ENCODE results near the gene GAPVD1.
"Not testable (repeated sequence)": the region's sequence is repeated elsewhere in the genome, so short reads cannot be mapped to it uniquely, and the experiment has no call there.

GAPVD1 gene, protein sequence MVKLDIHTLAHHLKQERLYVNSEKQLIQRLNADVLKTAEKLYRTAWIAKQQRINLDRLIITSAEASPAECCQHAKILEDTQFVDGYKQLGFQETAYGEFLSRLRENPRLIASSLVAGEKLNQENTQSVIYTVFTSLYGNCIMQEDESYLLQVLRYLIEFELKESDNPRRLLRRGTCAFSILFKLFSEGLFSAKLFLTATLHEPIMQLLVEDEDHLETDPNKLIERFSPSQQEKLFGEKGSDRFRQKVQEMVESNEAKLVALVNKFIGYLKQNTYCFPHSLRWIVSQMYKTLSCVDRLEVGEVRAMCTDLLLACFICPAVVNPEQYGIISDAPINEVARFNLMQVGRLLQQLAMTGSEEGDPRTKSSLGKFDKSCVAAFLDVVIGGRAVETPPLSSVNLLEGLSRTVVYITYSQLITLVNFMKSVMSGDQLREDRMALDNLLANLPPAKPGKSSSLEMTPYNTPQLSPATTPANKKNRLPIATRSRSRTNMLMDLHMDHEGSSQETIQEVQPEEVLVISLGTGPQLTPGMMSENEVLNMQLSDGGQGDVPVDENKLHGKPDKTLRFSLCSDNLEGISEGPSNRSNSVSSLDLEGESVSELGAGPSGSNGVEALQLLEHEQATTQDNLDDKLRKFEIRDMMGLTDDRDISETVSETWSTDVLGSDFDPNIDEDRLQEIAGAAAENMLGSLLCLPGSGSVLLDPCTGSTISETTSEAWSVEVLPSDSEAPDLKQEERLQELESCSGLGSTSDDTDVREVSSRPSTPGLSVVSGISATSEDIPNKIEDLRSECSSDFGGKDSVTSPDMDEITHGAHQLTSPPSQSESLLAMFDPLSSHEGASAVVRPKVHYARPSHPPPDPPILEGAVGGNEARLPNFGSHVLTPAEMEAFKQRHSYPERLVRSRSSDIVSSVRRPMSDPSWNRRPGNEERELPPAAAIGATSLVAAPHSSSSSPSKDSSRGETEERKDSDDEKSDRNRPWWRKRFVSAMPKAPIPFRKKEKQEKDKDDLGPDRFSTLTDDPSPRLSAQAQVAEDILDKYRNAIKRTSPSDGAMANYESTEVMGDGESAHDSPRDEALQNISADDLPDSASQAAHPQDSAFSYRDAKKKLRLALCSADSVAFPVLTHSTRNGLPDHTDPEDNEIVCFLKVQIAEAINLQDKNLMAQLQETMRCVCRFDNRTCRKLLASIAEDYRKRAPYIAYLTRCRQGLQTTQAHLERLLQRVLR (N-terminal part only)

DNA sequence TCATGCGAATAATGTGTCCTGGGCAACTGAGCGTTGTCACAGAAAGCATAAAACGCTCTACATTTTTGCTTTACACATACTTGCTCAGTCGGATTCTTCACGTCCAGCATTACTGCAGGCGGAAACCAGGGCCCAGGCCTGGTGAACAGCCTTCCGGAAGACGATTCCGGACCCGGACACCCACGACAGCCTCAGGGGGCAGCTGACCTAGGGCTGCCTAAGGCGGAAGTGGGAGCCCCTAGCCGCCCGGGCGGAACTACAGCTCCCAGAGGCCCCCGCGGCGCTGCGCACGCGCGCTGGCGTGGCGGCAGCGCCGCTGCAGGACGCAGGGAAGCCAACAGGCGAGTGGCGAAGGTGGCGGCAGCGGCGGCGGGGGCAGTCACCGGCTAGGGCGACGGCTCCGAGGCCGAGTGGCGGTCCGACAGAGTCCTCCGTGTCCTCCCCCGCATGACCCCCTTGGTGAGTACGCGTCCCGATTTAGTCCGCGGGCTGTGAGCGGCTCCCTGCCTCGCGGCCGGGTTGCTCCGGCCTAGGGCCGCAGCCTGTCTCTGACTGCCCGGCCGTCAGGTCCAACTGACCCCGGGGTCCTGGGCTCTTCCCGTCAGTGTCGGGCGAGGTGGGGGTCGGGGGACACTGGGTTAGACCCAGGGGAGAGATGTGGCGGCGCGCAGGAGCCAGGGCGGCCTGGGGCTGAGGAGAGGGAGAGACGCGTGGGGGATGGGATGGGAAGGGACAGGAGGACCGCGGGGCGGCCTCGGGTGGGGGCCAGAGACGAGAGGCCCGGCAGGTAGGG lies at the start of gene GAPVD1:
GAPVD1 (plus strand) TSS at position 326 of the 793 bp plus-strand sequence. CDS start 37,096 bp downstream, outside the sequence.
- FAIRE-seq: no peak

DNA sequence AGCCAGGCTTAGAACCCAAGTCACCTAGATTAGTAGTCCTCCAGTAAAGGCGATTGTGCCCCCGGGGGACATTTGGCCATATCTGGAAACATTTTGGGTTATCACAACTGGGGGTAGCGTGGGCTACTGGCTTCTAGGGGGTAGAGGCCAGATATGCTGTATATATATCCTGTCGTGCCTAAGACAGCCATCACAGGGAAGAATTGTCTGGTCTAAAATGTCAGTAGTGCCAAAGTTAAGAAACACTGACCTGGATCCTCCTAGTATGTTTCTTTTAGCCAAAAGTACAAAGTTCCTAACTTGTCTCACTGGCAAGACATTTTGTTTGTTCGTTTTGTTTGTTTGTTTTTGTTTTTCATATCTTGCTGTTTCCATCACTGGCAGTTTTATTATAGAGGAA lies 47.4 kb upstream of the GAPVD1 start:
- FAIRE-seq: no peak

DNA sequence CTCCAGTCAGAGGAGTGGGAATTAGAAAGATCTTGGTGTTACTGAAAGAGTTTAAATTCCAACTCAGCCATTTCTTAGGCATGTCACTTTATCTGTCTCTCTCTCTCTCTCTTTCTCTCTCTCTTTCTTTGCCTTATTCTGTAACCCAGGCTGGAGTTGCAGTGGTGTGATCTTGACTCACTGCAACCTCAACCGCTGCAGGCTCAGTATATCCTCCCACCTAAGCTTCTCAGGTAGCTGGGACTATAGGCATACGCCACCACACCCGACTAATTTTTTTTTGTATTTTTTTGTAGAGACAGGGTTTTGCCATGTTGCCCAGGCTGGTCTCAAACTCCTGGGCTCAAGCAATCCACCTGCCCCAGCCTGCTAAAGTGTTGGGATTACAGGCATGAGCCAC lies 43.0 kb upstream of the GAPVD1 start:
- FAIRE-seq: no peak

DNA sequence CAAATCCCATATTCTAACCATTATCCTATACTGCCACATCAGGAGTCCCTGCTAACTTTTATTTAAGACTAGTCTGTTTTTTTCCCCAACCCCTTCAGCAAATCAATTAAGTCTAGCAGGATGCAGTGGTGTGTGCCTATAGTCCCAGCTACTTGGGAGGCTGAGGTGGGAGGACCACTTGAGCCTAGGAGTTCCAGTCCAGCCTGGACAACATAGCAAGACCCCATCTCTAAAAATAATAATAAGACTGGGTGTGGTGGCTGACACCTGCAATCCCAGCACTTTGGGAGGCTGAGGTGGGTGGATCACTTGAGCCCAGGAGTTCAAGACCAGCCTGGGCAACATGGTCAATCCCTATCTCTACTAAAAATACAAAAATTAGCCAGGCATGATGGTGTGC lies 36.8 kb upstream of the GAPVD1 start:
- FAIRE-seq: not testable (repeated sequence)

DNA sequence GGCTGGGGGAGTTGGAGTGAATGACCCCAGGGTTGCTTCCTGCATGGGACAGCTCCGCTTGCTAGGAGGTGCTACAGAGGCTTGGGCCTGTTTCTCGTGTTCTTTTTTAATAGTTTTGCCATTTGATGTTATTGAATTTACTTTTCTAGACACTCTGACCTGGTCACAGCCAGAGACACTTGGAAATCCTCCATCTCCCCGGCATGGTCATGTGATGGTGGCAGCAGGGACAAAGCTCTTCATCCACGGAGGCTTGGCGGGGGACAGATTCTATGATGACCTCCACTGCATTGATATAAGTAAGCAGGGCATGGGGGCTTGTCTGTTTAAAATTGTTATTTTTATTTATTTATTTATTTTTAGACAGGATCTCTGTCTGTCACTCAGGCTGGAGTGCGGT lies 33.9 kb upstream of the GAPVD1 start:
- FAIRE-seq: no peak

DNA sequence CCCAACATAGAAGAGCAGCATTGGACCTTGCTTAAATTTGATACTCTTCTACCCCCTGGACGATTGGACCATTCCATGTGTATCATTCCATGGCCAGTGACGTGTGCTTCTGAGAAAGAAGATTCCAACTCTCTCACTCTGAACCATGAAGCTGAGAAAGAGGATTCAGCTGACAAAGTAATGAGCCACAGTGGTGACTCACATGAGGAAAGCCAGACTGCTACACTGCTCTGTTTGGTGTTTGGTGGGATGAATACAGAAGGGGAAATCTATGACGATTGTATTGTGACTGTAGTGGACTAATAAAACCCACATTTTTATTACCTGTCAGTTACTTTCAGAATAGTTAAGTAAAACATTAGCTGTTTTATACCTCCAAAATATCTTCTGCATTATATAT lies 27.9 kb upstream of the GAPVD1 start:
- no peak for FAIRE-seq

DNA sequence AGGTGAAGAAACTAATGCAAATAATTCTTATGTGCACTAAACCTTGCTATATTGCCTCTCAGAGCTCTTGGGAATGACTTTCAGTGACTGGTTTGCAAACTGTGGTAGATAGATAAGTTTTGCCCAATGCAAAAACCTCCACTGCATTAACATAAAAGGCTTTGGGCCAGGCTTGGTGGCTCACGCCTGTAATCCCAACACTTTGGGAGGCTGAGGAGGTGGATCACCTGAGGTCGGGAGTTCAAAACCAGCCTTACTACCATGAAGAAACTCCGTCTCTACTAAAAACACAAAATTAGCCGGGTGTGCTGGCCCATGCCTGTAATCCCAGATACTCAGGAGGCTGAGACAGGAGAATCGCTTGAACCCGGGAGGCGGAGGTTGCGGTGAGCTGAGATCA lies 27.5 kb upstream of the GAPVD1 start:
- not testable (repeated sequence) for FAIRE-seq

DNA sequence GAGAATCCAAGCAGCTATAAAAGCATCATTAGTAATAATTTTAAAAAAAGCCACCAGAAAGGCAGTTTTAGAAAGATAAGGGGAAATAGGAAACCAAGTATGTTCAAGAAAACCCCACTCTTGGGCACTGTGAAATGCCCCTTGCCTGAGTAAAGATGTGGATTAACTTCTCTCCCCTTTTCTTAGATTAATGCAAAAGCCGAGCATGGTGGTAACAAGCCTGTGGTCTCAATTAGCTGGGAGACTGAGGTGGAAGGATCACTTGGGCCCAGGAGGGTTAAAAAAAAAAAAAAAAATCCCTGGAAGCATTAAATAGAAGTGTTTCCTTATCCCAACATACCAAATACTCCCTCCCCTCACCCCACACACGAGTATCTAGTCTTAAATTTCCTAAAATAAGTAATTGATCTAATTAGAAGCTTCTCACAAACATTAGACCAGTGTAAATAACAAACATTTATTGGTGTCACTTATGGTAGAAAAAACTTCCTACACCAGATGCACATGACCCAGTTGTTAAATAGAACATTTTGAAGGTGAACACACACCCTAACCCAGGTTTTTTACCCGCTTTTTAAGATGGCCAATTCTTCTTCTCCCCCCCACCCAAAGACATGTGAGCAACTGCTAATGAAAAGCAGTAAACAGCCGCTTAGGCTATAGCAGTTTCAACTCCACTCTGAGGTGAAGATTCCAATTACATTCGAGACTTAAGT lies 25.7 kb upstream of the GAPVD1 start:
- FAIRE-seq: no peak

DNA sequence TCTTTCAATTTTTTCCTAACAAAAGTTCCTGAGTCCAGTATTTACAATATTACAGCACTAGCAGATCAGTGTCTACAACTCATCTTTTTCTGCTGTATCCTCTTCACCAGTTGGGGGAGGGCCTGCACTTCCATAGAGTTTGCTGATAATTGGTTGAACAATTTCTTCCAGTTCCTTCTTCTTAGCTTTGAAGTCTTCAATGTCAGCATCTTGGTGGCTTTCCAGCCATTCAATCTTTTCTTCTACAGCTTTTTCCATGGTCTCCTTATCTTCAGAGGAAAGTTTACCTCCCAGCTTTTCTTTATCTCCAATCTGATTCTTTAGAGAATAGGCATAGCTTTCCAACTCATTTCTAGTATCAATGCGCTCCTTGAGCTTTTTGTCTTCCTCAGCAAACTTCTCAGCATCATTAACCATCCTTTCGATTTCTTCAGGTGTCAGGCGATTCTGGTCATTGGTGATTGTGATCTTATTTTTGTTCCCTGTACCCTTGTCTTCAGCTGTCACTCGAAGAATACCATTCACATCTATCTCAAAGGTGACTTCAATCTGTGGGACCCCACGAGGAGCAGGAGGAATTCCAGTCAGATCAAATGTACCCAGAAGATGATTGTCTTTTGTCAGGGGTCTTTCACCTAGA lies 25.0 kb upstream of the GAPVD1 start:
- not testable (repeated sequence) for FAIRE-seq

DNA sequence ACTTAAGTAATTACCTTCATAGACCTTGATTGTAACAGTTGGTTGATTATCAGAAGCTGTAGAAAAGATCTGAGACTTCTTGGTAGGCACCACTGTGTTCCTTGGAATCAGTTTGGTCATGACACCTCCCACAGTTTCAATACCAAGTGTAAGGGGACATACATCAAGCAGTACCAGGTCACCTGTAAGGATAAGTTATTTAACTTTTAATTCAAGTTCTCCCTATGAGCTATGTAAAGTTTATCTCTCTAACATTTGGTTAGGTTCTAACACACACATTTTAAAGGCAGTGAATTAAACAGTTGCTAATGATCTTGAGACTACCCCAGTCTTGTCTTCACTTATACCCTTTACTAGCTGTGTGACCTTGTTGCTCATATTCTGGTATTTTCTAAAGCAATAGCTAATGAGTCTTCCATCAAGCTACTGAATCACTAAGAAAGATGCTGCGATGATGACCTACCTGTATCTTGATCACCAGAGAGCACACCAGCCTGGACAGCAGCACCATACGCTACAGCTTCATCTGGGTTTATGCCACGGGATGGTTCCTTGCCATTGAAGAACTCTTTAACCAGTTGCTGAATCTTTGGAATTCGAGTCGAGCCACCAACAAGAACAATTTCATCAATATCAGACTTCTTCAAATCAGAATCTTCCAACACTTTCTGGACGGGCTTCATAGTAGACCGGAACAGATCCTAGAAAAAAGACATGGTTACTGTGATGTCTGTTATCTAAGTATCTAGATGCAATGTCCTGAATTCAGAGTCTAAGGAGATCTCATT lies 23.3 kb upstream of the GAPVD1 start:
- no peak for FAIRE-seq

DNA sequence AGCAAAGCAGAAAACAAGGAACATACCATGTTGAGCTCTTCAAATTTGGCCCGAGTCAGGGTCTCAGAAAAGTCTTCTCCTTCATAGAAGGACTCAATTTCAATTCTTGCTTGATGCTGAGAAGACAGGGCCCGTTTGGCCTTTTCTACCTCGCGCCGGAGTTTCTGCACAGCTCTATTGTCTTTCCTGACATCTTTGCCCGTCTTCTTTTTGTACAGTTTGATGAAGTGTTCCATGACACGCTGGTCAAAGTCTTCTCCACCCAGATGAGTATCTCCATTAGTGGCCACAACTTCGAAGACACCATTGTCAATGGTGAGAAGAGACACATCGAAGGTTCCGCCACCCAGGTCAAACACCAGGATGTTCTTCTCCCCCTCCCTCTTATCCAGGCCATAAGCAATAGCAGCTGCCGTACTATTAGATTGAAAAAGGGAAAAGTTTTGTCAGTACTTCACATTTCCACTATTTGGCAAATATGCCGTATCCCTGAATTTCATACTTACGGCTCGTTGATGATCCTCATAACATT lies 22.6 kb upstream of the GAPVD1 start:
- no peak for FAIRE-seq

DNA sequence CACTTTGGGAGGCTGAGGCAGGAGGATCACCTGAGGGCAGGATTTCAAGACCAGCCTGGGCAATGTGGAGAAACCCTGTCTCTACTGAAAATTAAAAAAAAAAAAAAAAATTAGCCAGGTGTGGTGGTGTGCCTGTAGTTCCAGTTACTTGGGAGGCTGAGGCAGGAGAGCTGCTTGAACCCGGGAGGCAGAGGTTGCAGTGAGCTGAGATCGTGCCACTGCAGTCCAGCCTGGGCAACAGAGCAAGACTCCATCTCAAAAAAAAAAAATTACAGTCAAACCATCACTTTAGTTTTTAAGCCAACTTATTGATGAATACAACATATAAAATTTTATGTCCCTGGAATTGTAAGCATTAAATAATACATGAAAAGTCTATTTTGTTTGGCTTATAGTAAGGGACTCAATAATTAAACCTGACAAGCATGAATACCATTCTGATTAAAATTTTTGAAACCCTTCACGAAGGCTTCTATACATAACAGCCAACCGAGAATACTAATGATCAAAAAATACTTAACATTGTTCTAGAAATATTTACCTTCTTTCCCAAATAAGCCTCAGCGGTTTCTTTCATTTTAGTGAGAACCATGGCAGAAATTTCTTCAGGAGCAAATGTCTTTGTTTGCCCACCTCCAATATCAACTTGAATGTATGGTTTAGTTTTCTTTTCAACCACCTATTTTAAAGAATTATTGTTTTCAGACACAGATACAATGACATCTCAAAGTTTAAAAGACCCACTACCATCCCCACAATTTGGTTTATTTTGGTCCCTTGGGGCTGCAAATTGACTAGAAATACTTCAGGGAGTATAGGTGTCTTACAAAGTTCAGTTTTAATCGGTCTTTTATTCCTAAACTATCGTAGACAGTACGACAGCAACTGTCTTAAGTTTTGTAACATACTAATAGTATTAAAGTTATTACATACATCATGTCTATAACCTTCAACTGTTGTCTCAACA lies 21.7 kb upstream of the GAPVD1 start:
- no peak for FAIRE-seq

DNA sequence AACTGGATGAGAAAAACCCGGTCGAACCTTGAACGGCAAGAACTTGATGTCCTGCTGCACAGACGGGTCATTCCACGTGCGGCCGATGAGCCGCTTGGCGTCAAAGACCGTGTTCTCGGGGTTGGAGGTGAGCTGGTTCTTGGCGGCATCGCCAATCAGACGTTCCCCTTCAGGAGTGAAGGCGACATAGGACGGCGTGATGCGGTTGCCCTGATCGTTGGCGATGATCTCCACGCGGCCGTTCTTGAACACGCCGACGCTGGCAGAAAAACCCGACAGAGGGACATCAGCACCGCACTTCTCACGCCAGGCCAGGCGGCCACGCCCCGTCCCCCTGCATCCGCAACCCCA lies 21.0 kb upstream of the GAPVD1 start:
- no peak for FAIRE-seq

DNA sequence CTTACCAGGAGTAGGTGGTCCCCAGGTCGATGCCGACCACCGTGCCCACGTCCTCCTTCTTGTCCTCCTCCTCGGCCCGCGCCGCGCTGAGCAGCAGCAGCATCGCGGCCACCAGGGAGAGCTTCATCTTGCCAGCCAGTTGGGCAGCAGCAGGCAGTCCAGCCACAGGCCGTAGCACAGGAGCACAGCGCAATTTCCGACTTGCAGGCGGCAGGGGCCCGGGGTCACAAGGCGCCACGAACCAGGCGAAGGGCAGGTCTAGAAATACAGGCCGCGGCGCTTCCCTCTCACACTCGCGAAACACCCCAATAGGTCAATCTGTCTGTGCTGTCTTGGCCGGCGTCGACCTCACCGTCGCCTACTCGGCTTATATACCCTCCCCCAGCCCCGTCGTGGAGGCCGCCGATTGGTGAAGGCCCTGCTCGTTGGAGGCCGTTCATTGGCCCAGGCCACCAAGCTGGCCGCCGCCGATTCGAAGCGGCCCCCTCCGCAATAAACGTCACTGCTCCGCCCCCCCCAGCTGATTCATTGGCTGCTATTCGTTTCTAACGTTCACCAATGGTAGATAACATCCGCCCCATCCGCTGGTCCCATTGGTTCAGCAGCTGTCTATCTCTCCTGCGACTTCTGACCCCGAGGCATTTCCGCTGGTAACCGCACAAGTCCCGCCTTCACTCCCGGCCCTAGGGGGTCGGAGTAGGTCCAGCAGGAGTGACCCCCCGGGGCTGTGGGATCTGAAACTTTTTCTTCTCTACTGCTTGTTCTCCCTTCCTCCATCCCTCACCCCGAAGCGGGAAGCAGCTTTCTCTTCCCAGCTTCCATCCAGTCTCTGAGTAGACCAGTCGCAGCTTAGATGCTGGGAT lies 20.4 kb upstream of the GAPVD1 start, which contains the start of gene HSPA5:
HSPA5 (minus strand) TSS at position 344 of the 863 bp plus-strand sequence; CDS start at position 127, 217 bp downstream.
- peak; percentile 98 for FAIRE-seq

DNA sequence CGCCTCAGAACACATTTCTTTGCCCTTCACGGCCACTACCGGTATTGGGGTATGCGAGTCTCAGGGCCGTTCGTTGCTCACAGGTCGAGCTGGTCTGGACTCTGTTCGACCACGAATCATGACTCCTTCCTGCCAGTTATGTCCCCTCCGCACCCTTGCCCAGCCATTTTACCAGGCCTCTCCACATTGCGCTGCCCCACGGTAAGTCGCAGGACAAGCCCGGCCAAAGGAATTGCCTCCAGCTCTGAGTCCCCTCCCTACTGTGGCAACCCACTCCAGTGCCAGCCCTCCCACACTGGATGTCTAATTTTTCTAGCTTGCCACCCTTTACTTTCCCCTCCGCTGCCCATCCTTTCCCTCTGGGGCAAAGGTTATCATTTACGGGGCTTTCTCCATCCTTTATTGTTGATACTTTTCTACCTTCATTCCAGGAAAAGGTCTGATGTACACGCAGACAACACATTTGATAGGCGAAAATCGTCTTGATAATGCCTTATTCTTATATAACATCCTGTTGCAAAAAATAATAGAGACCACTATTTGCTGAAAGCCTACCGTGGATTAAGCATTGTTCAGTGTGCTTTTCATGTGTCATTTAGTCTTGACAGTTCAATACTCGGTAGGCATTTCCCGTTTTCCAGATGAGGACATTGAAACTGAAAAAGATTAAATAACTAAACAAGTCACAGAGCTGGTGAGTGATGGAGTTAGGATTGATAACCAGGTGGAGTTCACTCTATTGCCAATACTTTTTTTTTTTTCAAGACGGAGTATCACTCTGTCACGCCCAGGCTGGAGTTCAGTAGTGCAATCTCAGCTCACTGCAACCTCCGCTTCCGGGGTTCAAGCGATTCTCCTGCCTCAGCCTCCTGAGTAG lies 19.5 kb upstream of the GAPVD1 start:
- no peak for FAIRE-seq

DNA sequence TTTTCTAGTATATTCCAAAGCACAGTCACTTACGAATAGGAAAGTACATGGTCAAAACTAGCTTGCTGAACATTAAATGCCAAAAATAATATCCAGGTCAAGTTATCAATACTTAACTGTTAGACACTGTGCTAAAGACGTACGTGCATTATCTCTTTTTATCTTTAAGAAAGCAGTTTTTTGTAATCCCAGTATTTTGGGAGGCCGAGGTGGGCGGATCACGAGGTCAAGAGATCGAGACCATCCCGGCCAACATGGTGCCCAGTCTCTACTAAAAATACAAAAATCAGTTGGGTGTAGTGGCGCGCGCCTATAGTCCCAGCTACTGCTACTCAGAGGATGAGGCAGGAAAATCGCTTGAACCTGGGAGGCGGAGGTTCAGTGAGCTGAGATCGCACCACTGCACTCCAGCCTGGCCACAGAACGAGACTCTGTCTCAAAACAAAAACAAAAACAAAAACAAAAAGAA lies 17.8 kb upstream of the GAPVD1 start:
- no peak for FAIRE-seq

DNA sequence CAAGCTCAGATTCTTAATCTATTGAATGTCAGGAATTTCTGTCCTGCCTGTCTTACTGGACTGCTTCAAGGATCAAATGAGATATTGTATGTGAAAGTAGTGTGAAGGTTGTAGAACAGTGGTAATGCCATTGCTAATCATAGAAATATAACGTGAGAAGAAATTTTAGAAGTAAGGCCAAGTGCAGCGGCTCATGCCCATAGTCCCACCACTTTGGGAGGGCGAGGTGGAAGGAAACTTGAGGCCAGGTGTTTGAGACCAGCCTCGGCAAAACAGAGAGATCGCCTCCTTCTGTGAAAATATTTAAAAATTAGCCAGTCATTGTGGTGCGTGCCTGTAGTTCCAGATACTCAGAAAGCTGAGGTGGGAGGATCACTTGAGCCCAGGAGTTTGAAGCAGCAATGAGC lies 15.4 kb upstream of the GAPVD1 start:
- FAIRE-seq: no peak
